K562 treated with DMSO at 1 percent for 24 hours (cell line): ENCODE data around the gene SNAPC5. TPM values are rescaled to one million over a fixed set of nuclear protein-coding genes. Genes with fewer than 3 reads are reported as not detected.

Experiments
- total RNA-seq: library from RNA; unstranded; fragments of 300-600 nt; gene quantifications from 2 replicates; pipeline ENCODE4 v1.2.3, GENCODE V29; 2022; ENCODE audit warnings: low read depth; ENCODE audit not compliant: insufficient read depth

The SNAPC5 gene
- 38.5 and 39.0 TPM in 2 replicates for total RNA-seq

GRCh38 chr15:66497502-66498455 lies at the start of gene SNAPC5:
Gene SNAPC5 (minus strand): TSS chr15:66497762. CDS start chr15:66497731, 31 bp downstream.

GRCh38 chr15:66504563-66505429 lies 7.2 kb upstream of the SNAPC5 start, which contains the start of the genes RPL4 and ZWILCH:
Gene RPL4 (minus strand): TSS chr15:66504855. CDS start chr15:66504790, 65 bp downstream.
Gene ZWILCH (plus strand): TSS chr15:66505326. CDS start chr15:66505339, 13 bp downstream.

Other genes starting within 250 kb of the SNAPC5 start
- gene MEGF11, start 244.0 kb downstream of the SNAPC5 start, total RNA-seq, result 1.1 and 1.5 TPM in 2 replicates
- 15.6 and 20.1 TPM in 2 replicates for gene DIS3L, start 204.2 kb downstream of the SNAPC5 start, total RNA-seq
- gene TIPIN, start 141.1 kb downstream of the SNAPC5 start, total RNA-seq, result 8.7 and 10.3 TPM in 2 replicates
- gene MAP2K1, start 110.8 kb downstream of the SNAPC5 start, total RNA-seq, result 49.6 and 53.6 TPM in 2 replicates
- 4,195 and 4,305 TPM in 2 replicates for gene RPL4, start 7.1 kb upstream of the SNAPC5 start, total RNA-seq
- 22.5 and 34.9 TPM in 2 replicates for gene ZWILCH, start 7.6 kb upstream of the SNAPC5 start, total RNA-seq
- gene LCTL, start 68.2 kb upstream of the SNAPC5 start, total RNA-seq, result not detected in 2 replicates
- 16.7 and 17.9 TPM in 2 replicates for gene SMAD6, start 204.5 kb upstream of the SNAPC5 start, total RNA-seq